SK-N-SH (cell line): ENCODE measurements around the gene CUBN. TPM values are rescaled to one million over a fixed set of nuclear protein-coding genes. Genes with fewer than 3 reads are reported as not detected.

Experiments
- CTCF ChIA-PET: fragments of 300-600, 350-600 bp; formaldehyde crosslinking; extraction: SDS; loops from one replicate; lab custom pipeline; 2021; lab: Yijun Ruan, JAX
- POLR2A ChIA-PET: fragments of 350-600 bp; sonication (Branson Sonifier 250); formaldehyde crosslinking; extraction: SDS; loops from one replicate; lab custom pipeline; 2020; ENCODE audit warnings: antibody characterized with exemption, inconsistent platforms; lab: Yijun Ruan, JAX
- DNase-seq: peaks from one replicate; pipeline ENCODE4 v3.0.0; 2012
- H2AFZ ChIP-seq: fragments of 200-600 bp; sonication (generic); 2 replicates; pipeline ENCODE4 v1.8.1; 2016; ENCODE audit warnings: antibody characterized with exemption, mild to moderate bottlenecking, low read depth
- H3F3A ChIP-seq: fragments of 200-600 bp; sonication (generic); replicated peaks from 2 replicates; pipeline ENCODE3; 2016; ENCODE audit warnings: antibody characterized with exemption, mild to moderate bottlenecking; ENCODE audit not compliant: insufficient read depth
- H3K27ac ChIP-seq, 2 experiments: fragments of 200-500 bp in 1 of 2; fragments of 200-600 bp in 1 of 2; sonication (Bioruptor generic) in 1 of 2; sonication (generic), shearing (Covaris generic) in 1 of 2; 2 replicates each; pipeline versions ENCODE4 v1.5.1 to v1.6.1; 2014 to 2016; ENCODE audit warnings: low read depth in 2 of 2, inconsistent platforms in 1 of 2, low read length in 1 of 2, mild to moderate bottlenecking in 1 of 2, mixed read lengths in 1 of 2
- H3K27me3 ChIP-seq: fragments of 200-600 bp; sonication (generic), shearing (Covaris generic); 2 replicates; pipeline ENCODE4 v1.6.1; 2016; ENCODE audit warnings: mixed run types; ENCODE audit not compliant: insufficient read depth
- H3K36me3 ChIP-seq, 2 experiments: fragments of 200-500 bp in 1 of 2; fragments of 200-600 bp in 1 of 2; sonication (Bioruptor generic) in 1 of 2; sonication (generic) in 1 of 2; replicated peaks in 1 of 2; 2 replicates each; pipeline versions ENCODE3 to v1.5.1; 2014 to 2016; ENCODE audit warnings: low read length in 1 of 2, mild to moderate bottlenecking in 1 of 2; ENCODE audit not compliant: insufficient read depth in 2 of 2, control insufficient read depth in 1 of 2
- H3K4me1 ChIP-seq, 2 experiments: fragments of 200-500 bp in 1 of 2; fragments of 200-600 bp in 1 of 2; sonication (Bioruptor generic) in 1 of 2; sonication (generic), shearing (Covaris generic) in 1 of 2; 2 replicates each; pipeline versions ENCODE4 v1.5.1 to v1.6.1; 2014 to 2016; ENCODE audit warnings: low read depth in 1 of 2, low read length in 1 of 2, mixed run types in 1 of 2; ENCODE audit not compliant: insufficient read depth in 2 of 2, control insufficient read depth in 1 of 2
- H3K4me2 ChIP-seq: fragments of 200-600 bp; sonication (generic), shearing (Covaris generic); 2 replicates; pipeline ENCODE4 v1.6.1; 2017; ENCODE audit warnings: mixed run types
- H3K4me3 ChIP-seq, 2 experiments: fragments of 200-500 bp in 1 of 2; fragments of 200-600 bp in 1 of 2; sonication (Bioruptor generic) in 1 of 2; sonication (generic), shearing (Covaris generic) in 1 of 2; 2 replicates each; pipeline versions ENCODE4 v1.5.1 to v1.8.1; 2014 to 2016; ENCODE audit warnings: low read depth in 2 of 2, inconsistent platforms in 1 of 2, low read length in 1 of 2, mild to moderate bottlenecking in 1 of 2, mixed read lengths in 1 of 2, moderate library complexity in 1 of 2
- H3K79me2 ChIP-seq: fragments of 200-600 bp; sonication (generic); 2 replicates; pipeline ENCODE4 v1.8.1; 2017; ENCODE audit warnings: mild to moderate bottlenecking; ENCODE audit not compliant: insufficient read depth
- H3K9ac ChIP-seq: fragments of 200-600 bp; sonication (generic); 2 replicates; pipeline ENCODE4 v1.6.1; 2017; ENCODE audit warnings: mixed run types
- H3K9me2 ChIP-seq: fragments of 200-600 bp; sonication (generic); 2 replicates; pipeline ENCODE4 v1.6.1; 2017; ENCODE audit warnings: mixed run types
- H3K9me3 ChIP-seq: fragments of 200-600 bp; sonication (generic); 2 replicates; pipeline ENCODE4 v1.6.1; 2017; ENCODE audit warnings: mixed run types, mild to moderate bottlenecking, moderate library complexity
- H4K20me1 ChIP-seq: fragments of 200-600 bp; sonication (generic); 2 replicates; pipeline ENCODE4 v1.6.1; 2017; ENCODE audit warnings: mild to moderate bottlenecking, mixed run types; ENCODE audit not compliant: insufficient read depth
- ELF1 ChIP-seq: IDR thresholded peaks from 2 replicates; pipeline ENCODE4 v1.4.0; 2012
- EP300 ChIP-seq, 2 experiments: IDR thresholded peaks; 2 replicates each; pipeline versions ENCODE4 v1.4.0 to v1.6.1; 2012; ENCODE audit warnings: borderline replicate concordance in 1 of 2, low read depth in 1 of 2, low read length in 1 of 2
- FOSL2 ChIP-seq: IDR thresholded peaks from 2 replicates; pipeline ENCODE4 v1.4.0; 2012; ENCODE audit warnings: low read depth, mild to moderate bottlenecking, moderate library complexity, borderline replicate concordance
- FOXJ3 ChIP-seq: sonication (generic); formaldehyde crosslinking; IDR thresholded peaks from 2 replicates; pipeline ENCODE4 v1.5.1; 2020; ENCODE audit warnings: mild to moderate bottlenecking, missing genetic modification reagents
- FOXM1 ChIP-seq: IDR thresholded peaks from 2 replicates; pipeline ENCODE4 v1.4.0; 2012; ENCODE audit warnings: low read depth, mild to moderate bottlenecking
- GABPA ChIP-seq: IDR thresholded peaks from 2 replicates; pipeline ENCODE4 v1.4.0; 2012; ENCODE audit warnings: low read depth, mild to moderate bottlenecking
- MAX ChIP-seq: IDR thresholded peaks from 2 replicates; pipeline ENCODE4 v1.4.0; 2012; ENCODE audit warnings: low read depth
- MEF2A ChIP-seq: IDR thresholded peaks from 2 replicates; pipeline ENCODE4 v1.4.0; 2012; ENCODE audit warnings: low read depth, borderline replicate concordance
- MXI1 ChIP-seq: IDR thresholded peaks from 2 replicates; pipeline ENCODE4 v1.6.1; 2012; ENCODE audit warnings: mild to moderate bottlenecking, low read depth, low read length, improper control_type of control experiment
- NFIC ChIP-seq: IDR thresholded peaks from 2 replicates; pipeline ENCODE4 v1.4.0; 2012; ENCODE audit warnings: borderline replicate concordance
- NRF1 ChIP-seq: IDR thresholded peaks from 2 replicates; pipeline ENCODE4 v1.6.1; 2012; ENCODE audit warnings: low read depth, mild to moderate bottlenecking, low read length
- PBX3 ChIP-seq: IDR thresholded peaks from 2 replicates; pipeline ENCODE4; 2012
- REST ChIP-seq: IDR thresholded peaks from 2 replicates; pipeline ENCODE4 v1.6.1; 2012; ENCODE audit warnings: mild to moderate bottlenecking, low read depth, low read length, moderate library complexity
- RFX5 ChIP-seq: IDR thresholded peaks from 2 replicates; pipeline ENCODE4 v1.6.1; 2012; ENCODE audit warnings: mild to moderate bottlenecking, improper control_type of control experiment, low read length
- RXRA ChIP-seq: IDR thresholded peaks from 2 replicates; pipeline ENCODE4 v1.4.0; 2012; ENCODE audit warnings: low read depth, mild to moderate bottlenecking, borderline replicate concordance
- SIN3A ChIP-seq: IDR thresholded peaks from 2 replicates; pipeline ENCODE4 v1.6.1; 2012; ENCODE audit warnings: low read depth, mild to moderate bottlenecking, low read length, moderate library complexity, borderline replicate concordance
- SMC3 ChIP-seq: IDR thresholded peaks from 2 replicates; pipeline ENCODE4 v1.6.1; 2012; ENCODE audit warnings: low read depth, low read length, improper control_type of control experiment
- ZBTB33 ChIP-seq: IDR thresholded peaks from 2 replicates; pipeline ENCODE4 v1.4.0; 2012; ENCODE audit warnings: low read depth, borderline replicate concordance
- WGBS: methylation state at CpG from one replicate; pipeline ENCODE4 v1.1.6; 2017; ENCODE audit warnings: low lambda C conversion rate; 5-methylcytosine and 5-hydroxymethylcytosine counted together
- polyA plus RNA-seq, 3 experiments: library from polyadenylated mRNA; depleted of rRNA; stranded (reverse); fragments of >200 nt; gene quantifications; 2 replicates each; pipeline ENCODE4 v1.2.3, GENCODE V29; 2012

The CUBN gene
- polyA plus RNA-seq, 1 of the 3 experiments (the other 2 are of a cell fraction), result 2.4 TPM

GRCh38 chr10:16867556-16867955, 262.1 kb downstream of the CUBN start (continued):
- peak; percentile 74; the same call in 1 of the 2 replicates for TF ChIP-seq MEF2A
- TF ChIP-seq SMC3, result no peak
- TF ChIP-seq NFIC, result peak; percentile 88
- peak; percentile 71 for TF ChIP-seq MAX
- TF ChIP-seq ELF1, result no peak
- peak; percentile 85 for TF ChIP-seq PBX3
- peak; percentile 50; the same call in 1 of the 2 replicates for TF ChIP-seq ZBTB33

GRCh38 chr10:16866541-16867275, 262.9 kb downstream of the CUBN start:
- Histone ChIP-seq H3K27me3 (no peaks in the 10 kb centered on the region), H3K36me3 (no peaks in the 10 kb centered on the region), H2AFZ (peak overlapping the region; percentile 31; the same call in 1 of the 2 replicates), H3K79me2 (no peaks in the 10 kb centered on the region), H3K9me2 (no peaks in the 10 kb centered on the region), H3K27ac (peak overlapping the region; percentile 96 to 97), H3F3A (peaks cover 28% of the 10 kb centered on the region), H4K20me1 (no peaks in the 10 kb centered on the region), H3K4me1 (peaks cover 29 to 30% of the 10 kb centered on the region in 2 experiments; a peak in 3 of 4 replicates), H3K9me3 (no peaks in the 10 kb centered on the region), H3K9ac (peak overlapping the region; percentile 70), H3K4me3 (peak overlapping the region; percentile 3 to 15; a peak in 3 of 4 replicates), H3K4me2 (peak overlapping the region; percentile 64)
- WGBS, result 18% methylated on average over 7 of the region's 7 CpGs
- ChIA-PET CTCF (interaction anchor here (1.0 to 2.6 kb wide), 6 partner anchors 10 to 364 kb away, joined by 3 to 16 read pairs (median 4); no protein-coding TSS in a partner anchor), POLR2A (interaction anchor here (1.0 kb wide), 1 partner anchor 363 kb away, joined by 5 read pairs; no protein-coding TSS in a partner anchor)
- DNase-seq, result peak; percentile 47
- peak; percentile 69 to 98 for TF ChIP-seq EP300 (IDR thresholded peaks at IDR 0.05; ENCODE audit: borderline replicate concordance in 1 of 2, low read depth in 1 of 2, low read length in 1 of 2)
- peak; percentile 64; the same call in 1 of the 2 replicates for TF ChIP-seq FOXM1
- no peak for TF ChIP-seq GABPA
- no peak; the same call in 1 of the 2 replicates for TF ChIP-seq MAX
- TF ChIP-seq NFIC, result peak; percentile 70
- TF ChIP-seq SMC3, result no peak
- TF ChIP-seq FOSL2, result peak; percentile 1; the same call in 1 of the 2 replicates
- TF ChIP-seq MXI1, result no peak
- TF ChIP-seq NRF1, result no peak
- no peak for TF ChIP-seq SIN3A
- no peak for TF ChIP-seq RFX5
- TF ChIP-seq REST, result no peak
- TF ChIP-seq RXRA, result no peak
- TF ChIP-seq FOXJ3 (CRISPR knock-in tag), result no peak
- TF ChIP-seq ZBTB33, result no peak
